COLO829 (cell line): ENCODE measurements around the gene THBD.

Experiments
- DNase-seq: peaks from one replicate; pipeline ENCODE4 v3.0.0; 2012; ENCODE audit warnings: low spot score

Gene THBD

DNA sequence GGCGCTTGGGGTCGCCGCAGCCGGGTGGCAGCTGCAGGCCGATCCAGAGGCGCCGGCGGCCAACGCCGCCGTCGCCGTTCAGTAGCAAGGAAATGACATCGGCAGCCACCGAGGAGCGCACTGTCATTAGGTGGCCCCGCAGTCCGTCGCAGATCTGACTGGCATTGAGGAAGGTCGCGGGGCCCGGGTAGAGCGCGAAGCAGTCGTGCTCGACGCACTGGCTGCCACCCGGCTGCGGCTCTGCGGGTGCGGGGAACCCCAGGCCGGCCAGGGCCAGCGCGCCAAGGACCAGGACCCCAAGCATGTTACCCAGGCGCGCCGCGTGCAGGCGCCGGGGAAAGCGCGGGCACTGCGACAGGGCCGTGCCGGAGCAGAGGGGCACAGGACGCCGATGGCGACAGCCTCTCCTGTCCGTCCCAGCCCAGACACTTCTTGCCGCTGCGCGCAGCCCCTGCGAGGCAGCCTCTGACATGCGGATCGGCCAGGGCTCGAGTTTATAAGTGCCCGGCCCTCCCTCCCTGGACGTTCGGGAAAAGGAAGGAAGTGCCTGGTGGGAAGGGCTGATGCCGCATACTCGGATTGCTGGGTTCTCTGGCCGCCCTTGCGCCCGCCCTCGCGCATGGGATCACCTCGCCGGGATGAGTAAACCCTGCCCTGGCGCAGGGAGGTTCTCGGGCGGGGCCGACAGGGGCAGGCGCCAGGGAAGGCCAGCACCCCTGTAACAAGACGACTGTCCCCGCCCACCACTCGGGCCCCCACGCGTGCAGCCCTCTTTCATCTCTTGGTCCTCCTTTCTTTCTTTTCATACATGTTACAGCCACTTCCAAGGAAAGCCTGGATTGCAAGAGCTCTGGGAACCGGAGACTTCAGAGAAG is at the start of gene THBD:
TSS of gene THBD (minus strand) at position 472 of the 875 bp plus-strand sequence. CDS start at position 304, 168 bp downstream.
- no peak for DNase-seq

GRCh38 chr20:23097636-23098580 is 48.4 kb upstream of the THBD start:
- DNase-seq = no peak

- no peak for DNase-seq
These were observed 47.6 kb upstream of the THBD start for GRCh38 chr20:23096986-23097520.

GRCh38 chr20:23096097-23096496 is 46.6 kb upstream of the THBD start:
- no peak for DNase-seq

DNA sequence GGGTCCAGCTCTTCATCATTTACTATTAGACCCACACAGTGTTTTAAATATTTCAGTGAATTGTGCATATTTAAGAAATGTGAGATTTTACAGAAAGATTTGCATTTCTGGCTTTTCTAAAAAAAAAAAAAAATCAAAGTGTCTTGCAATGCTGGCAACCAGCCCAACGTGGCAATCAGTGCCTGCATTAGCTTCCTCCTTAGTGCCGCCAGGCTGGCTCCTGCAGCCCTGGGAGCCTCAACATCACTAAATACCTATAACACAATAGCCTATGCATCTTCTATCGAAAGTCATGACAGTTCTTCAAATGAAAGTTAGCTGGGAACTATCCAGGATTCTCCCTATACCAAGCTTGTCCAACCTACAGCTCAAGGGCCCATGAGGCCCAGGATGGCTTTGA is 46.0 kb upstream of the THBD start:
- DNase-seq = no peak

GRCh38 chr20:23094927-23095326 is 45.5 kb upstream of the THBD start:
- DNase-seq = no peak

DNA sequence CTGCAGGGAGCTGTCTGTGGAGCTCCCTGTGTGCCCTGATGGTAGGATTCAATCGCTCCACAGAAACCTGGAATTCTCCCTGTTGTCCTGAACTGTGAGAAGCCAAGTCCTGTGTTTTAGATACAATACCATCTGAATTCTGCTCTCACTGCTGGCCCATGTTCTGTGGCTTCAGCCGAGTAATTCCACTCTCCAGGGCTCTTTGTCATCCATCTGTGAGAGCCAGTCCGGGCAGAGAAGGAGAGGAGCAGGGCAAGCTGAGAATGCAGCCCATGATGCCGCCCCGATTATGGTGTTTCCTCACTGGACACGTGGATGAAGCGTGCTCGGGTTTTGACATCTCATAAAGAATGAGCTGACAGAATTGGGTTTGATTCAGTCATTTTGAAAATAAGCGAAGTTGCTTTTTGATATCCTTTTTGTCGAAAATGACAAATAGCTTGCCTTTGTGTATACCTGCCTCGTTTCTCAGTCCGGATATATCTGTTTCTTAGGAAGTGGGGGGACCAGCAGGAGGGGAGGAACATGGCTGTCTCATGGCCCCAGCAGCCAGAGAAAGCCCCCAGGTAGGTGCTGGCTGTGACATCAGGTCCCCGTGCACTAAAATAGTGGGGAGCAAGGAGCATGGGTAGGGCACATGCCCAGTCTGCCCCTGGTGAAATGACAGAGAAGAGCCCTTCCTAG is 44.9 kb upstream of the THBD start:
- DNase-seq = no peak

DNA sequence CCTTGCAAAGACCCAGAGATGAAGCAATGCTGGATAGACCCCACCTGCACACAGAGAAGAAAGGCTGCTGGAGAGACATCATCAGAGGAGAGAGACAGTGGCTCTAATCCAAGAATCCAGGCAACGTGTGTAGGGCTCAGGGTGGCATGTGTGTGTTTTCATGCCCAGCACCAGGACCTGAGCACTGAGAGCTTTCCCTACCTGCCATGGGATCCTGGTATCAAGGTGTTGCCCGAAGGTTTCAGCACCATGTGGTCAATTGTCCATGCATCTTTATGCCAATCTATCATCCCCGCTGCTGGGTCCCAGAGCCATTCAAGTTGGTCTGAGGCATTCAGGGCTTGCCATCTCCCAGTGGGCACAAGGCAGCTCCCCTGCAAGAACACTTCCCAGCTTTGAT is 44.1 kb upstream of the THBD start:
- no peak for DNase-seq

GRCh38 chr20:23092861-23093495 is 43.5 kb upstream of the THBD start:
- no peak for DNase-seq

DNA sequence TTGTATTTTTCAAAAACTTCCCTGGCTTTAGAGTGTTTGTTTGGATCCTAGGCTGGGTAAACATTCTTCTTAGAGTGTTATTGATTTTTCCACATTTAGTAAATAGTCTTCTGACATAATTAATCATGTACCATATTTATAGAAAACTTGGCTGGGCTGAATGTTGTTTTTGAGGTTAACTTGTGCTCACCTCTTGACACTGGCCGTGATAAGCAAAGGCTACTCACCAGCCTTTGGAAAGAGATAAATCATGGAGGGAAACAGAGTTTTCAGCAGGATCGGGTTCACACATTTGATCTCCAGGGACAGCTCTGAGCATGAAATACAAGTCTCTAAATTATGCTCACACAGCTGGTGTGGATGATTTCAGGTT is 42.9 kb upstream of the THBD start:
- DNase-seq = no peak

GRCh38 chr20:23091721-23092383 is 42.4 kb upstream of the THBD start:
- no peak for DNase-seq

DNA sequence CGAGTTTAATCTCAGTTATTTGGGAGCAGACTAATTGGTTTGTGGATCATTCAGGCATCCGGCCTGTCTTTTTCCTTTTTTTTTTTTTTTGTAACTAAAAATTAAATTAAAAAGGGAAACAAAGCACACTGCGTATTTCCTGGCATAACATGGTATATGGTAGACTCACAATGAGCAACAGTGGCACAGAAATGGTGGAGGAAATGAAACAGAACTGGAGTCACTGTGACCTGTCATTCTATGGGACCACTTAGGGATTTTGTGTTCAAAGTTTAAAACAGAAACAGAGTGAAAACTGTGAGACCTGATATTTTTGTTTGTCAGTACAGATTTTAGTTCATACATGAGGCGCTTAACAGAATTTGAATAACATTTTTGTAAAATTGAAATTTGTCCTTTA is 41.4 kb upstream of the THBD start:
- no peak for DNase-seq

DNA sequence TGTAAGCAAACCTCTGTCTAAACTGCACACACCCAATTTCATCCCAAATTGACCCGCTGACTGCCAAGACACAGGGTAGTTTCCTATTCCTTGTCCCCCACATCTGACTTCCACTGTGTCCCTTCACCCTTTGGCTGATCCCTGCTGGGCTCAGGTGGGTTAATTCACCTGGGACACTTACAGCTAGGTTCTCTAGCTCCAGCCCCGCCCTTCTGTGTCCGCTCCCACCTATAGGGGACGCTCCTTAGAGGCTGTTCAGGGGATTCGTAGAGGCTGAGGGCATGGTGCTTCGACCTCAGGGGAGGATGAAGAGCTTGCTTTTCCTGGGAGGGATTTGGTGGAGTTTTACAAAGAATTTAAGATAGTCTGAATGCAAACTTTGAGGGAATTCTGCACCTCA is 40.7 kb upstream of the THBD start:
- DNase-seq = no peak

DNA sequence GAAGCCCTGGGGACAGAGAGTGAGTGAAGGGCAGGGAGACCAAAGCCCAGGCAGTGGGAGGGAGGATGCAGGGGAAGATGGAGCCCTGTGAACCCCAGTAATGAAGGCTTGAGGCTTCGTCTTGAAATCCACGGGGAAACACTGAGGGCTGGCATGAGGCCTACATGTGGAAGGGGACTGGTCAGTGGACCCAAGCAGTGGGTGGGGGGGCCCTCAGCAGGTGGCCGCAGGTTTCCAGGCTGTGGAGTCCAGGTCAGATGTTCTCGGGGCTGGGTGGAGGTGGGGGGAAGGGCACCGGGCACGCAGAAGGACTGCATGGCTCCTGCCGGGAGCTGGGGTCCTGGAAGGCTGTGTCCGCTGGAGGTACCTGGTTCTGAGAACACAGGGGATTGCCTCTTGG is 39.4 kb upstream of the THBD start:
- no peak for DNase-seq

- DNase-seq = no peak
These were observed 38.2 kb upstream of the THBD start for GRCh38 chr20:23087587-23088251.

GRCh38 chr20:23086931-23087411 is 37.5 kb upstream of the THBD start:
- no peak for DNase-seq

DNA sequence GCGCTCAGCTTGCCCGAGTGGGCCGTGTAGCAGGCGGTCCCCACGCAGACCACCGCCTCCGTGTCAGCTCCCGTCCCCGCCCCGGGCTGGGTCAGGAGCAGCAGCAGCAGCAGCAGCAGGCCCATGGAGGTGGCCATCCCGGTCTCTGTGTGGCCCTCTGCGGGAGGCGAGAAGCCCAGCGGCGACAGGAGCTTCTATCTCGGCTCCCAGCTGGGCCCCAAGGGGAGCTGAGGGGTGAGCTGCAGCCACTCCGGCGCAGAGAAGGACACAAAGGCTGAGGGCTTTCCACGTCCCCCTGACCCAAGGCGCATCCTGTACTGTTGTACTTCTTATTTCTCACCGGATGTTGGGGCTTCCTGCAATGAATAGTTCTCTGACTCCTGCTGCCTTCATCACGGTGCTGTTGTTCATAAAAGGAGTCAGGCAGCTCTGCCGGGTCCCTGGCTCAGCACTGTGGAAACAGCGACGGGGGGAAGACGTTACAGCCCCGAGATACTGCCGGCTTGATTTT is 36.6 kb upstream of the THBD start, which contains the start of gene CD93:
TSS of gene CD93 (minus strand) at position 269 of the 511 bp plus-strand sequence. CDS start at position 137, 132 bp downstream.
- no peak for DNase-seq

DNA sequence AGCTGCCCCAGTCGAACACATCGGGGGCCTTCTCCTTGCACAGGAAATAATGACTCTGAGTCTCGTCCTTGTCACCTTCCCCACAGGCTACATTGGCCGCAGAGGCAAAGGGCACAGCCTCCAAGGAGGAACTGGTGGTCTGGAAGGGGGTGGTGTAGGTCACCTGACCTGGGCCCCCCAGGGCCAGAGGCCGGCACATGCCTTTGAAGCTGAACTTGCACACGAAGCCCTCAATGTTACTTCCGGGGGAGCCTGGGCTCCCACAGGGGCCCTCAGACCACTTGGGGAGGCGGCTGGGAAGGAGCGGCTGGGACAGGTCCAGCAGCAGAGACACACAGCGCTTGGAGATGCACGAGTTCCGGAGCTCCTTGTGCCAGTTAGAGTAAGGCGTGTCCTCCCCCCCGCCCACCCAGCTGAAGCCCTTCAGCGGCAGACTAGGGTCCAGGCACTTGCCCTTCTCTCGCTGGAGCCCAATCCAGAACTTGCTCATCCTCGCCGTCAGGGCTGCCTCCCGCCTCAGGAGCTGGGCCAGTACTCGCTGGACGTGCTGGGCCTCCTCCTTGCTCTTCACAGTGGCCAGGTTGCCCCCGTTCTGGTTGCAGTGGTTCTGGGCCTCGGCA is 36.1 kb upstream of the THBD start:
- DNase-seq = no peak

- no peak for DNase-seq
These were observed 35.4 kb upstream of the THBD start for GRCh38 chr20:23084845-23085365.
